Panc1 (cell line): Measurements from ENCODE around the gene PNPO. TPM values are rescaled to one million over a fixed set of nuclear protein-coding genes. Genes with fewer than 3 reads are reported as not detected.

Source experiments
- ATAC-seq: fragments of 200-7000 bp; cut with Tn5 transposase; 2 replicates; pipeline ENCODE4 v1.9.1; 2020; ENCODE audit warnings: mild to moderate bottlenecking, moderate library complexity
- BruUV-seq: library from RNA; stranded (reverse); fragments of 400-500 nt; replicated peaks from 2 replicates; lab custom pipeline; 2021; lab: Mats Ljungman, UMichigan
- CTCF ChIA-PET: fragments of 300-600 bp; sonication (Branson Sonifier 250); formaldehyde crosslinking; loops from one replicate; lab custom pipeline; 2022; ENCODE audit warnings: antibody characterized with exemption; lab: Charles Lee
- POLR2A ChIA-PET: fragments of 300-600 bp; sonication (Branson Sonifier 250); formaldehyde crosslinking; loops from one replicate; lab custom pipeline; 2022; ENCODE audit warnings: antibody characterized with exemption; lab: Charles Lee
- DNase-seq: peaks from one replicate; pipeline ENCODE4 v3.0.0-alpha.2; 2010; ENCODE audit warnings: low read depth, low spot score
- H3K27ac ChIP-seq: 2 replicates; pipeline ENCODE4 v1.5.1; 2011; ENCODE audit warnings: mild to moderate bottlenecking, low read length, inconsistent platforms
- H3K27me3 ChIP-seq: fragments of 200-500 bp; sonication (Bioruptor generic); 2 replicates; pipeline ENCODE4 v1.6.0; 2014; ENCODE audit warnings: low read length, inconsistent platforms; ENCODE audit not compliant: control insufficient read depth, insufficient read depth
- H3K36me3 ChIP-seq: fragments of 200-500 bp; sonication (Bioruptor generic); 2 replicates; pipeline ENCODE4 v1.5.1; 2014; ENCODE audit warnings: inconsistent platforms, mild to moderate bottlenecking, low read length, moderate library complexity; ENCODE audit not compliant: control insufficient read depth, insufficient read depth
- H3K4me1 ChIP-seq: 2 replicates; pipeline ENCODE4 v1.5.1; 2011; ENCODE audit warnings: inconsistent platforms, mild to moderate bottlenecking, low read length, moderate library complexity; ENCODE audit not compliant: control insufficient read depth, insufficient read depth
- H3K4me3 ChIP-seq, 2 experiments: 2 replicates each; pipeline ENCODE4 v1.5.1; 2011 to 2012; ENCODE audit warnings: low read depth in 2 of 2, low read length in 2 of 2, mild to moderate bottlenecking in 2 of 2, inconsistent platforms in 1 of 2, moderate library complexity in 1 of 2
- H3K9me3 ChIP-seq: fragments of 200-500 bp; sonication (Bioruptor generic); 2 replicates; pipeline ENCODE4 v1.5.1; 2014; ENCODE audit warnings: low read depth, mild to moderate bottlenecking, inconsistent platforms, low read length, moderate library complexity; ENCODE audit not compliant: control insufficient read depth, insufficient read depth
- POLR2AphosphoS5 ChIP-seq: IDR thresholded peaks from 2 replicates; pipeline ENCODE4 v1.6.1; 2012; ENCODE audit warnings: mild to moderate bottlenecking, low read depth, low read length, moderate library complexity
- REST ChIP-seq, 2 experiments: IDR thresholded peaks; 2 replicates each; pipeline ENCODE4 v1.6.1; 2011 to 2012; ENCODE audit warnings: low read depth in 2 of 2, control low read depth in 1 of 2, low read length in 1 of 2, mild to moderate bottlenecking in 1 of 2, moderate library complexity in 1 of 2; ENCODE audit not compliant: insufficient read depth in 1 of 2
- SIN3A ChIP-seq: IDR thresholded peaks from 2 replicates; pipeline ENCODE4 v1.6.1; 2012; ENCODE audit warnings: low read depth, mild to moderate bottlenecking, low read length, moderate library complexity, borderline replicate concordance; ENCODE audit not compliant: insufficient read depth
- TCF7L2 ChIP-seq: IDR thresholded peaks from 2 replicates; pipeline ENCODE4 v1.6.1; 2011; ENCODE audit warnings: mild to moderate bottlenecking, low read depth, low read length, inconsistent platforms
- in situ Hi-C: cut with HindIII; loops from 2 replicates; pipeline ENCODE4 v1.10.0; 2016; ENCODE audit warnings: low sequenced_read_pairs, low pct_unique_long_range_greater_than_20kb
- intact Hi-C: fragments of 100-400 bp; cut with micrococcal nuclease; formaldehyde crosslinking; loops from one replicate; pipeline ENCODE4 v1.10.0; 2022; ENCODE audit not compliant: unreplicated experiment
- total RNA-seq: library from RNA; stranded (reverse); gene quantifications from one replicate; pipeline ENCODE4 v1.2.1, GENCODE V29; 2021; ENCODE audit not compliant: unreplicated experiment
- TF ChIP-seq, protein P1 (sequence below): fragments of 450-650 bp; IDR thresholded peaks from 2 replicates; pipeline ENCODE4 v1.5.1; 2017; ENCODE audit warnings: mild to moderate bottlenecking

The PNPO gene
- total RNA-seq, 1 experiment from 2014 or later: 20.1 TPM

DNA sequence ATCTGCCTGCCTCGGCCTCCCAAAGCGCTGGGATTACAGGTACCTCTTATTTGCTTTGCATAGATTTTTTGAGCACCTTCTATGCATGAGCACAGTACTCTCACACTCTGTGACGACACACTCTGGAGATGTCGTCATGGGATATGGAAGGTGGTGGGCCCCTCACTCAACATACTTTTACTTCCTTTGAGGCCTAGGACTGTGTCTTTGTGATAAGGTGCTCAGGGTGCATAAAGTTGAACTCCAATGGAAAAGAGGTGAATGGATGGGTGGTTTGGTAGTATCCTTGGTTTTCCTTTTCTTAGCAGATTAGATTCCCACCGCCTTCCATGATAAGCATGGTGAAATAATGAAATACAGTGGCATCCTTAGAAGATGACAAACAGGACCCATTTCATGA, 23.5 kb downstream of the PNPO start:
- peaks cover 7% of the 10 kb centered on the region for H3K4me1 ChIP-seq
- POLR2A ChIA-PET: interaction anchor here (0.5 kb wide), 1 partner anchor 43 kb away, joined by 3 read pairs; no protein-coding TSS in a partner anchor
- ATAC-seq: no peak
- no TSS peak for BruUV-seq
- no peaks in the 10 kb centered on the region for H3K9me3 ChIP-seq
- H3K36me3 ChIP-seq: no peaks in the 10 kb centered on the region
- DNase-seq: no peak
- intact Hi-C loops (no loop called here), in situ Hi-C loops (no loop called here)
- H3K4me3 ChIP-seq: no peak overlapping the region
- H3K27me3 ChIP-seq: no peaks in the 10 kb centered on the region
- H3K27ac ChIP-seq: no peak overlapping the region
- CTCF ChIA-PET: no interaction called here
- TF ChIP-seq SIN3A (no peak), REST (IDR thresholded peaks at IDR 0.05; ENCODE audit: insufficient read depth in 1 of 2, low read depth in 2 of 2, low read length in 1 of 2) (no peak), POLR2AphosphoS5 (no peak)
- TF ChIP-seq, protein P1, sequence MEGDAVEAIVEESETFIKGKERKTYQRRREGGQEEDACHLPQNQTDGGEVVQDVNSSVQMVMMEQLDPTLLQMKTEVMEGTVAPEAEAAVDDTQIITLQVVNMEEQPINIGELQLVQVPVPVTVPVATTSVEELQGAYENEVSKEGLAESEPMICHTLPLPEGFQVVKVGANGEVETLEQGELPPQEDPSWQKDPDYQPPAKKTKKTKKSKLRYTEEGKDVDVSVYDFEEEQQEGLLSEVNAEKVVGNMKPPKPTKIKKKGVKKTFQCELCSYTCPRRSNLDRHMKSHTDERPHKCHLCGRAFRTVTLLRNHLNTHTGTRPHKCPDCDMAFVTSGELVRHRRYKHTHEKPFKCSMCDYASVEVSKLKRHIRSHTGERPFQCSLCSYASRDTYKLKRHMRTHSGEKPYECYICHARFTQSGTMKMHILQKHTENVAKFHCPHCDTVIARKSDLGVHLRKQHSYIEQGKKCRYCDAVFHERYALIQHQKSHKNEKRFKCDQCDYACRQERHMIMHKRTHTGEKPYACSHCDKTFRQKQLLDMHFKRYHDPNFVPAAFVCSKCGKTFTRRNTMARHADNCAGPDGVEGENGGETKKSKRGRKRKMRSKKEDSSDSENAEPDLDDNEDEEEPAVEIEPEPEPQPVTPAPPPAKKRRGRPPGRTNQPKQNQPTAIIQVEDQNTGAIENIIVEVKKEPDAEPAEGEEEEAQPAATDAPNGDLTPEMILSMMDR: no peak

GRCh38 chr17:47966079-47966519, 24.7 kb downstream of the PNPO start:
- H3K4me1 ChIP-seq: peaks cover 12% of the 10 kb centered on the region
- DNase-seq: no peak
- no peaks in the 10 kb centered on the region for H3K36me3 ChIP-seq
- in situ Hi-C loops (no loop called here), intact Hi-C loops (no loop called here)
- POLR2A ChIA-PET: no interaction called here
- ATAC-seq: no peak
- H3K9me3 ChIP-seq: no peaks in the 10 kb centered on the region
- no peaks in the 10 kb centered on the region for H3K27me3 ChIP-seq
- H3K4me3 ChIP-seq: no peak overlapping the region
- H3K27ac ChIP-seq: no peak overlapping the region
- no TSS peak for BruUV-seq
- CTCF ChIA-PET: interaction anchor here (0.6 kb wide), 1 partner anchor 98 kb away, joined by 5 read pairs; no protein-coding TSS in a partner anchor
- TF ChIP-seq TCF7L2 (no peak), POLR2AphosphoS5 (no peak), SIN3A (no peak), REST (IDR thresholded peaks at IDR 0.05; ENCODE audit: insufficient read depth in 1 of 2, low read depth in 2 of 2, low read length in 1 of 2) (no peak)
- TF ChIP-seq, protein P1: no peak
